ENCODE data around the gene NID1. TPM values are rescaled to one million over a fixed set of nuclear protein-coding genes. Genes with fewer than 3 reads are reported as not detected.

The NID1 gene
- total RNA-seq, 1 donor: 204 TPM

- TF ChIP-seq CTCF (IDR thresholded peaks at IDR 0.05; ENCODE audit: insufficient read depth, low read depth, low read length): no peak
- H3K4me3 ChIP-seq (ENCODE audit: low read depth, low read length): no peak overlapping the region
- DNase-seq (ENCODE audit: low read depth): no peak
Measured at GRCh38 chr1:236072001-236072400, 7.1 kb upstream of the NID1 start.

- TF ChIP-seq CTCF (IDR thresholded peaks at IDR 0.05; ENCODE audit: insufficient read depth, low read depth, low read length): no peak
- DNase-seq (ENCODE audit: low read depth): no peak
Measured at GRCh38 chr1:236070753-236071152, 5.9 kb upstream of the NID1 start.

GRCh38 chr1:236069796-236070195 lies 4.9 kb upstream of the NID1 start:
- no peak for TF ChIP-seq CTCF (IDR thresholded peaks at IDR 0.05; ENCODE audit: insufficient read depth, low read depth, low read length)
- no peak overlapping the region for H3K4me3 ChIP-seq (ENCODE audit: low read depth, low read length)
- DNase-seq (ENCODE audit: low read depth): no peak

More at GRCh38 chr1:236070753-236071152, 5.9 kb upstream of the NID1 start:
- no peak overlapping the region for H3K4me3 ChIP-seq (ENCODE audit: low read depth, low read length)

GRCh38 chr1:236067854-236068454 lies 3.1 kb upstream of the NID1 start:
- no peak for TF ChIP-seq CTCF (IDR thresholded peaks at IDR 0.05; ENCODE audit: insufficient read depth, low read depth, low read length)
- H3K4me3 ChIP-seq (ENCODE audit: low read depth, low read length): no peak overlapping the region
- DNase-seq (ENCODE audit: low read depth): peak; percentile 79

GRCh38 chr1:236066828-236067386 lies 2.0 kb upstream of the NID1 start:
- DNase-seq (ENCODE audit: low read depth): peak; percentile 38
- TF ChIP-seq CTCF (IDR thresholded peaks at IDR 0.05; ENCODE audit: insufficient read depth, low read depth, low read length): no peak
- H3K4me3 ChIP-seq (ENCODE audit: low read depth, low read length): no peak overlapping the region

- H3K4me3 ChIP-seq (ENCODE audit: low read depth, low read length): peak overlapping the region; percentile 82
- peak; percentile 75 for DNase-seq (ENCODE audit: low read depth)
- TF ChIP-seq CTCF (IDR thresholded peaks at IDR 0.05; ENCODE audit: insufficient read depth, low read depth, low read length): no peak
Measured at GRCh38 chr1:236066054-236066453, 1.2 kb upstream of the NID1 start.

All from fibroblast of villous mesenchyme (primary cell).